Stimulated activated naive B cell treated with anti-CD40 and anti-IgM and Interleukin-4, amounts not matched to agents 10 μg/mL and 1 μg/mL and 100 μg/mL, for 72 hours (primary cell): ENCODE data around the gene YIPF7.
A peak's percentile ranks its signal among the peaks of the same experiment; 100 is the strongest.

Experiments used
- ATAC-seq, 2 donors: fragments of 150-1000 bp; cut with Tn5 transposase; replicated peaks; 2 replicates each; pipeline ENCODE4 v1.10.0; 2021; ENCODE audit warnings: moderate library complexity in 1 of 2
- DNase-seq: peaks from one replicate; pipeline ENCODE4 v3.0.0; 2021
- H3K27ac Mint-ChIP-seq: one replicate; pipeline ENCODE4 v1.8.0; 2022; ENCODE audit warnings: mild to moderate bottlenecking, mixed read lengths
- H3K27me3 Mint-ChIP-seq, 2 donors: one replicate each; pipeline ENCODE4 v1.8.0; 2022; ENCODE audit warnings: mixed read lengths in 2 of 2
- H3K36me3 Mint-ChIP-seq, 2 donors: one replicate each; pipeline ENCODE4 v1.8.0; 2022; ENCODE audit warnings: mixed read lengths in 2 of 2, mild to moderate bottlenecking in 1 of 2
- H3K4me1 Mint-ChIP-seq, 2 donors: one replicate each; pipeline ENCODE4 v1.8.0; 2022; ENCODE audit warnings: mixed read lengths in 2 of 2, mild to moderate bottlenecking in 1 of 2
- H3K4me3 Mint-ChIP-seq, 2 donors: one replicate each; pipeline ENCODE4 v1.8.0; 2022; ENCODE audit warnings: mild to moderate bottlenecking in 2 of 2, mixed read lengths in 2 of 2, moderate library complexity in 1 of 2
- H3K9me3 Mint-ChIP-seq, 2 donors: one replicate each; pipeline ENCODE4 v1.8.0; 2022; ENCODE audit warnings: mixed read lengths in 2 of 2, mild to moderate bottlenecking in 1 of 2

The YIPF7 gene

DNA sequence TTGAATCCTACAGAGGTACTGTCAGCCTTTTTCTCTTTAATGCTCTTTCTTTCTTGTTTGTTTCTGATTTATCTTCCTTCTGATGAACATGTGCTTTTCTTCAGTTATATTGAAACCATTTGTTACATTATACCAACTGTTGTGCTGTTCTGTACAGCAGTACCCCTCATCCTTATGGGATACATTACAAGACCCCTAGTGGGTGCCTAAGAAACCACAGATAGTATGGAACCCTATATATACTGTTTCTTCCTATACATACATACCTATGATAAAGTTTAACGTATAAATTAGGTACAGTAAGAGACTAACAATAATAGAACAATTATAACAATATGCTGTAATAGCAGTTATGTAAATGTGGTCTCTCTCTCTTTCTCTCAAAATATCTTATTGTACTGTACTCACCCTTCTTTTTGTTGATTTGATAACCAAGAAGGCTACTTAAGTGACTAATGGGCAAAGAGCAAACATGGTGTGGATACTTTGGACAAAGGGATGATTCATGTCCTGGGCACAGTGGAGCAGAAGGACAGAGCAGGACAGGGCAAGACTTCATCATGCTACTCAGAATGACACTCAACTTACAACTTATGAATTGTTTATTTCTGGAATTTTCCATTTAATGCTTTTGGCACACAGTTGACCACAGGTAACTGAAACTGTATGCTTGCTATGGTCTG lies 10.7 kb upstream of the YIPF7 start:
- H3K4me3 Mint-ChIP-seq = no peak overlapping the region
- peak in 1 of 2 donors; percentile 2 for ATAC-seq
- H3K4me1 Mint-ChIP-seq = no peaks in the 10 kb centered on the region
- H3K36me3 Mint-ChIP-seq = no peaks in the 10 kb centered on the region
- H3K9me3 Mint-ChIP-seq = no peaks in the 10 kb centered on the region
- H3K27me3 Mint-ChIP-seq = peaks cover under 1 to 11% of the 10 kb centered on the region in 2 donors
- H3K27ac Mint-ChIP-seq = no peak overlapping the region
- DNase-seq = no peak

DNA sequence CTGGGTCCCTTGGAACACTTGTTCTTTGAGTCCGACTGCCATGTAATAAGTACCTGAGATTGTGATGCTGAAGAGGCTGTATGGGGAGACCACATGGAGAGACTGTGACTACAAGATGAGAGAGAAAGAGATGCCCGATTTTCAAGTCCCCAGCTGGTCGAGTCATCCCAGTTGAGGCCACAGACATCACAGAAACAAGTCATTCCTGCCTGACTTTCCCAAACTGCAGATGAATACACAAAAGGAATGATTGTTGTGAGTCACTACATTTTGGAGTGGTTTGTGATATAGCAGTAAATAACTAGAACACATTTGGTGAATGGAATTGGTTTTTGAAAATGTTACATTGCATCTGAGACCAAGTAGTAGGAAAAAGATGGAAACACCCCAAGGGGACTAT lies 9.0 kb upstream of the YIPF7 start:
- Mint-ChIP-seq H3K27ac (no peak overlapping the region), H3K27me3 (peaks cover 0 to 11% of the 10 kb centered on the region in 2 donors), H3K4me1 (no peaks in the 10 kb centered on the region), H3K9me3 (no peaks in the 10 kb centered on the region), H3K4me3 (no peak overlapping the region), H3K36me3 (no peaks in the 10 kb centered on the region)
- ATAC-seq (no peak), DNase-seq (no peak)

DNA sequence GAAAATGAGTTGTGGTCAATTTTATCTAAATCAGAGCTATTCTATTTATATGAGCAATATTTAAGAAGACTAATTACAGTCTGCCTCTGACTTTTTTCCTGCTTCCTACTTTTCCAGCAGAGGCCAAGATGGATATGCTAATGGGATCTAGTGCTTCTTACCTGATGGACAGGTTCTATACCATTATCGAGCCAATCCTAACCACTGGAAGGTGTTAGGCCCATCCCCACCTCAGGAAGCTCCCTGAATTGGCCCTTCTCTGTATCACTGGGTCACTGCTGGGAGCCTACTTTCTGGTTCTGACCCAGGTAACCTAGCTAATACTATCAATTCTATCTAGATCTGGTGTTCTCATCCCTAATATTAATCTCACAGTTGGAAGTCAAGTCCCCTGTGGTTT lies 577 bp upstream of the YIPF7 start:
- H3K36me3 Mint-ChIP-seq = no peaks in the 10 kb centered on the region
- no peak for DNase-seq
- H3K4me1 Mint-ChIP-seq = no peaks in the 10 kb centered on the region
- peaks cover 2 to 14% of the 10 kb centered on the region in 2 donors for H3K27me3 Mint-ChIP-seq
- H3K9me3 Mint-ChIP-seq = no peaks in the 10 kb centered on the region
- H3K4me3 Mint-ChIP-seq = no peak overlapping the region
- ATAC-seq = no peak
- no peak overlapping the region for H3K27ac Mint-ChIP-seq

DNA sequence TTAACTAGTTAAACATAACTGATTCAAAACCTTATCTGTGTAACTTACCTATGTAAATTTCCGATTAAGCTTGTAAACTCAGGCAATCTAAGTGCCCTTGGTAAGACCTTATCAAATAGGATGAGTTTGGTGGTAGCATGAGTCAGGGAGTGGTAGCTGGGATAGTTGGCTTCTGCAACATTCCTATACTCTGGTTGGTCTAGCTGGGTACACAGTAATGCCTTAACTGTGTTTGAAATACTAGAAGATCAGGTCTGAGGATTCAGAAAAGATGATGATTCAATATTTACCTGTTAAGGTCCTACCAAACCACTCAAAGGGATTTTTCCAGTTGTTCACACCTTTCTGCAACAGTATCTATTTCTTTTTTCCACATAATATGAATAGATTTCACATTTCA lies 5.3 kb downstream of the YIPF7 start:
- peaks cover 7 to 14% of the 10 kb centered on the region in 2 donors for H3K27me3 Mint-ChIP-seq
- no peak overlapping the region for H3K27ac Mint-ChIP-seq
- H3K36me3 Mint-ChIP-seq = peaks cover 2 to 5% of the 10 kb centered on the region in 2 donors
- ATAC-seq (no peak), DNase-seq (no peak)
- H3K9me3 Mint-ChIP-seq = peaks cover 13 to 18% of the 10 kb centered on the region in 2 donors
- H3K4me1 Mint-ChIP-seq = no peaks in the 10 kb centered on the region
- H3K4me3 Mint-ChIP-seq = no peak overlapping the region

DNA sequence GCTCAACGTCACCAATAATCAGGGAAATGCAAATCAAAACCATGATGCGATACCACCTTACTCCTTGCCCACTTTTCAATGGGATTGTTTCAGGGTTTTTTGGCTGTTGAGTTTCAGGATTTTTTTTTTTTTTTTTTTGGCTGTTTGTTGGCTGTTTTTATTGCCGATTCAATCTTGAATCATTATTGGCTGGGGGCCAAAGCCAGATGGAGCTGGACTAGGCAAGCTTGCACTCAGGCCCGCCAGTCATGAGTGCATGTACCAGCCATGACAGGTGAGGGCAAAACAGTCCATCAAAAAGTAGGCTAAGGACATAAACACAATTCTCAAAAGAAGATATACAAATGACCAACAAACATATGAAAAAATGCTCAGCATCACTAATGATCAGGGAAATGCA lies 13.3 kb downstream of the YIPF7 start:
- DNase-seq = no peak
- Mint-ChIP-seq H3K9me3 (peaks cover 5 to 6% of the 10 kb centered on the region in 2 donors), H3K36me3 (peaks cover 2 to 5% of the 10 kb centered on the region in 2 donors), H3K4me3 (no peak overlapping the region), H3K27ac (no peak overlapping the region), H3K27me3 (peaks cover 6 to 7% of the 10 kb centered on the region in 2 donors), H3K4me1 (no peaks in the 10 kb centered on the region)
- no peak for ATAC-seq

DNA sequence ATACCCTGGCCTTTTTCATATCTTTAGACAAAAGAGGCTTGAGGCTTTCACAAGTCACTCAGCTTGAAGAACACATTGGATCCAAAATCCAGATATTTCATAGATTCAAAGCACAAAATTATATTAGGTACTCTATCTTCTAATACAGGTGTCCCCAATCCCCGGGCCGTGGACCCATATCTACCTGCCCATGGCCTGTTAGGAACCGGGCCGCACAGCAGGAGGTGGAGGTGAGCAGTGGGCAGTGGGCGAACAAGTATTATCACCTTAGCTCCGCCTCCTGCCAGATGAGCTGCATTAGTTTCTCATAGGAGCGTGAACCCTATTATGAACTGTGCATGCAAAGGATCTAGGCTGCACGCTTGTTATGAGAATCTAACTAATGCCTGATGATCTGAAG lies 18.7 kb downstream of the YIPF7 start:
- H3K4me3 Mint-ChIP-seq = no peak overlapping the region
- no peak overlapping the region for H3K27ac Mint-ChIP-seq
- DNase-seq = no peak
- no peaks in the 10 kb centered on the region for H3K9me3 Mint-ChIP-seq
- H3K4me1 Mint-ChIP-seq = no peaks in the 10 kb centered on the region
- H3K27me3 Mint-ChIP-seq = peaks cover 5 to 6% of the 10 kb centered on the region in 2 donors
- no peaks in the 10 kb centered on the region for H3K36me3 Mint-ChIP-seq
- no peak for ATAC-seq

DNA sequence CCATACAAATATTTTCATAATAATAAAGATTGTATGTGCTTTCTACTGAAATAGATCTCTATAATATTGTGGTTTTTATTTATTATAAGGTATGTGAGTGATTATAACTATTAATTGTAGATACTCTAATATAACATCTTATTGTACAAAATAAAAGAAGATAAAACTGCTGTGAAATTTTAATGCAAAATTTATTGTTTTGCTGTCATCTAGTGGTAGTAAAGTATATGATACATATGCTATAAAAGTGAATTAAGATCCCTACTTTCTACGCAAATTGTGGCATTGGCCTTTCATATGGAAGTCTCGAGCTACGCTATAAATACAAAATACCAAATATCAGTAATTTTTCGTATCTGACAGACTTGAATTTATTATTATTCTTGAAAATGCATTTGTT lies 19.3 kb downstream of the YIPF7 start:
- Mint-ChIP-seq H3K36me3 (no peaks in the 10 kb centered on the region), H3K27ac (no peak overlapping the region), H3K27me3 (peaks cover 5 to 6% of the 10 kb centered on the region in 2 donors), H3K9me3 (no peaks in the 10 kb centered on the region), H3K4me1 (no peaks in the 10 kb centered on the region), H3K4me3 (no peak overlapping the region)
- no peak for ATAC-seq
- no peak for DNase-seq

DNA sequence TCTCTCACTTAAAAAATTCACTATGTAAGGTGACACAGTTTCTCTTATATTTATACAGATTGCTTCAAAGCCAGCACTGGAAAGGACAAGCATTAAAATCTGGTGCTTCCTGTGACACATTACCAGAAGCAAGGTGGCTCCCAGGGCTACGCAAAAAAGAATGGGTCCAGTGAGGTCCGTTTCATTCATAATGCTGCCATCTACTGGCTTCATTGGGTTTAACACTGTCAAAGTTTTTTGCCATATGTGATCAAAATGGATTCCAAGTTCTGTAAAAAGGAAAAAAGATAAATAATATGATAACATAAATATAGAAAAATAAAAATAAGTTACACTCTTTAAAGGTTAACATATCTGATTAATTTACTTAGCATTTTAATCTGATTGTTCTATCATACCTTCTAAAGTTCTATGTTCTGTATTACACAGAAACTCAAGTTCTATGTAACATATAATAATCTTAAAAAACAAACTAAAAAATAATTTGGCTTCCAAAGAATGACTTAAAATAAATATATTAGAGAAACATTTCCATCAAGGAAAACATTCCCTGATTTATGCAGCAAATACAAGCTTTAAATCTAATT lies 22.1 kb downstream of the YIPF7 start:
- Mint-ChIP-seq H3K4me3 (no peak overlapping the region), H3K4me1 (no peaks in the 10 kb centered on the region), H3K9me3 (no peaks in the 10 kb centered on the region), H3K27me3 (peaks cover 0 to 5% of the 10 kb centered on the region in 2 donors), H3K27ac (no peak overlapping the region), H3K36me3 (no peaks in the 10 kb centered on the region)
- ATAC-seq (peak; percentile 84 to 90), DNase-seq (peak; percentile 33)

DNA sequence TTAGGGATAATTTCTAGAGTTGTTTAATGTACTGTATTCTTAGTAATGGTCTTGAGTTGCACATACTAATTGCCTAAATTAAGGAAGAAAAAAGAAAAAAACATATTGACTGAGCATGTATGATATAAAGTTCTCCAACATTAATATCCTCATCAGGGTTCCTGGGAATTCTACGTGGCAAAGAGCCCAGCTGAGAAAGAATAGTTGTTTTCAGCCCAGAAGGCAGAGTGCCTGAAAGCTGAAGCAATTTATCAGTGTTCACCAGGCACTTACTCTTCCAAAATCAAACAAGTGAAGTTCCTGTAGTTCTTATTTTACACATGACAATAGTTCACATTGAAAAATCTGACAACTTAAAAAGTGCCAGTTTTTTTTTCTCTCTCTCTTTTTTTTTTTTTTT lies 27.7 kb downstream of the YIPF7 start:
- Mint-ChIP-seq H3K27ac (no peak overlapping the region), H3K4me3 (no peak overlapping the region), H3K9me3 (no peaks in the 10 kb centered on the region), H3K4me1 (no peaks in the 10 kb centered on the region), H3K36me3 (no peaks in the 10 kb centered on the region), H3K27me3 (no peaks in the 10 kb centered on the region)
- DNase-seq (no peak), ATAC-seq (no peak)

DNA sequence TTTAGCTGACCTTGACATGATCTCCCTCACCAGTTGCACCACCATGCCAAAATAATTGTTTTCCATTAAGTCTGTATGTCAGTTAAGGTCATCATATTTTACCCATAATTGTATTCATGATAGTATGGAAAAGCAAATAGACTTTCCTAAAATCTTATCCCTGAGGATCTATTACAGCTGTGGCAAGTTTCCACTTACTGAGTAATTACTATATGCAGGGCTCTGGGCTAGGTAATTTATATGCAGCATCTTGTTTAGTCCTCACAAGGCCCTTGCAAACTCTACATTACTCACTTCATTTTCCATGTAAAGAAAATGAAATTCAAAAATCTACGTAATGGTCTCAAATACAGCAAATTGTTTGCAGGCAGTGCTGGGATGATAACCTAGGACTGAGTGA lies 34.8 kb downstream of the YIPF7 start:
- no peaks in the 10 kb centered on the region for H3K9me3 Mint-ChIP-seq
- DNase-seq (no peak), ATAC-seq (no peak)
- H3K4me3 Mint-ChIP-seq = no peak overlapping the region
- no peaks in the 10 kb centered on the region for H3K36me3 Mint-ChIP-seq
- H3K27me3 Mint-ChIP-seq = no peaks in the 10 kb centered on the region
- H3K27ac Mint-ChIP-seq = no peak overlapping the region
- H3K4me1 Mint-ChIP-seq = no peaks in the 10 kb centered on the region

DNA sequence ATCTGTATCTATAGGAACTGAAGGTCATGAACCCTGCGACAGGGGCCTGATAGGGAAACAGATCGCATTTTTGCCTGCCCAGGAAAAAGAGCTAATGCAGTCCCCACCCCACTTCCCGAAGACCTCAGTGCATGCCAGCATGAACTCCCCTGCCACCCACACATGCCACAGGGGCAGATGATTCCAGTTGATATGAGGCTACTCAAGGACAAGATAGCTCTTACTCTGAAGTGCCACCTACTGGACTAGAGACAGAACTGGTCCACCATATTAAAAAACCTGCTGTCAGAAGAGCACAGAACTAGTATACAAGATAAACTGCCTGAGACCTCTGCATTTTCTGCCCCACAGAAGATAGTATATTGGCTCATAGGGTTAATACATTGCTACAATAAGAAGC lies 68.0 kb downstream of the YIPF7 start:
- H3K36me3 Mint-ChIP-seq = no peaks in the 10 kb centered on the region
- H3K4me1 Mint-ChIP-seq = no peaks in the 10 kb centered on the region
- ATAC-seq (no peak), DNase-seq (no peak)
- H3K9me3 Mint-ChIP-seq = peaks cover 6 to 9% of the 10 kb centered on the region in 2 donors
- H3K4me3 Mint-ChIP-seq = no peak overlapping the region
- no peaks in the 10 kb centered on the region for H3K27me3 Mint-ChIP-seq
- H3K27ac Mint-ChIP-seq = no peak overlapping the region

DNA sequence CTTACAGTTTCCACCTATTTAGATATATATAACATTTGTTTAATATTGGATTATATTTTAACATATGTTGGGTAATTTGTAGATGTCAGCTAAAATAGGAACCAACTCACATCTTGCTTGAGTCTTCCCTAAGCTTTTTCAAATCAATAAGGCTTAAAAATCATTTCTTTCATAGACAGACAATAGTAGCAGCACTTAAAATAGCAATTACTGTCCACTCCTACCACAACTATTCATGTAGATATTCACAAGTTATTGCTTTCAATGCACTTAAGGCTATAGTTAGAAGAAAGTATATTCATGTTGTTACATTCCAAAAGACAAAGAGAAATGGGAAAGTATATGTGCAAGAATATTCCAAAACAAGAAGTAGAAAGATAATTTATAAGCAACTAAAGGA lies 71.2 kb downstream of the YIPF7 start:
- no peaks in the 10 kb centered on the region for H3K4me1 Mint-ChIP-seq
- H3K27me3 Mint-ChIP-seq = no peaks in the 10 kb centered on the region
- H3K4me3 Mint-ChIP-seq = no peak overlapping the region
- H3K36me3 Mint-ChIP-seq = no peaks in the 10 kb centered on the region
- no peak overlapping the region for H3K27ac Mint-ChIP-seq
- ATAC-seq = no peak
- no peak for DNase-seq
- H3K9me3 Mint-ChIP-seq = peaks cover 5 to 8% of the 10 kb centered on the region in 2 donors

DNA sequence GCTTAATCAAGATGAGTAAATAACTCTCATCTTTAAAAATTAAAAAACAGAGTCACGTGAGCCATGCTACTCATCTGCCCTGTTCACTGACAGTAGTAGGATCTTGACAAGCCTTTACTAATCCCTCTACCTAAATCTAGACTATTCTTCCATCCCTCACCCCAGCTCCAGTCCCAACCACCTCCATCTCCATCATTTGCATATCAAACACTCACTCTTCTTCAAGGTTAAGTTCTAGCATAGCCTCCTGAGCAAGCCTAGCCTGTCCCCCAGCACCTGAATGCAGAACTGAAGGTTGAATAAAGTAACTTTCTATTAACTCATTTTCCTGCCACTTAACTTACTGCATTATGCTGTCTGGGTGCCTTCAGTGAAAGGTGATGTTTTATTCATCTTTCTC lies 72.5 kb downstream of the YIPF7 start:
- H3K9me3 Mint-ChIP-seq = peaks cover 2 to 5% of the 10 kb centered on the region in 2 donors
- ATAC-seq (no peak), DNase-seq (no peak)
- H3K27ac Mint-ChIP-seq = no peak overlapping the region
- no peaks in the 10 kb centered on the region for H3K27me3 Mint-ChIP-seq
- no peak overlapping the region for H3K4me3 Mint-ChIP-seq
- H3K4me1 Mint-ChIP-seq = no peaks in the 10 kb centered on the region
- no peaks in the 10 kb centered on the region for H3K36me3 Mint-ChIP-seq
